GM12874 (cell line): ENCODE measurements around the gene S100A4.

Experiments
- CTCF ChIP-seq: IDR thresholded peaks from 2 replicates; pipeline ENCODE4 v1.5.1; 2011; ENCODE audit warnings: low read depth, mild to moderate bottlenecking, control low read depth, low read length, moderate library complexity; ENCODE audit not compliant: insufficient read depth

S100A4 gene

GRCh38 chr1:153553096-153553495 is 7.5 kb upstream of the S100A4 start:
- TF ChIP-seq CTCF = no peak

GRCh38 chr1:153552335-153552734 is 6.7 kb upstream of the S100A4 start:
- TF ChIP-seq CTCF = no peak

- no peak for TF ChIP-seq CTCF
These were observed 5.4 kb upstream of the S100A4 start for GRCh38 chr1:153550827-153551500.

GRCh38 chr1:153550398-153550758 is 4.8 kb upstream of the S100A4 start:
- no peak for TF ChIP-seq CTCF

GRCh38 chr1:153549741-153550397 is 4.3 kb upstream of the S100A4 start:
- no peak for TF ChIP-seq CTCF

- no peak for TF ChIP-seq CTCF
These were observed 3.4 kb upstream of the S100A4 start, which contains the start of gene S100A3 for GRCh38 chr1:153548722-153549688. S100A3 (minus strand) TSS chr1:153549258; CDS start chr1:153548485, 773 bp downstream.
